K562 (cell line): ENCODE measurements around the gene NAA40. TPM values are rescaled to one million over a fixed set of nuclear protein-coding genes. Genes with fewer than 3 reads are reported as not detected.

ENCODE experiments used
- ATAC-seq: fragments of 200-7000 bp; cut with Tn5 transposase; 3 replicates; pipeline ENCODE4 v1.9.1; 2020; ENCODE audit warnings: moderate library complexity
- BruUV-seq: library from RNA; stranded (reverse); fragments of 400-500 nt; replicated peaks from 2 replicates; lab custom pipeline; 2021; lab: Mats Ljungman, UMichigan
- CTCF ChIA-PET: fragments of 300-600 bp; formaldehyde crosslinking; extraction: SDS; loops from one replicate; lab custom pipeline; 2021; ENCODE audit warnings: low intra/inter-chr PET ratio; lab: Yijun Ruan, JAX
- POLR2A ChIA-PET: fragments of 300-600, 350-650 bp; sonication (Branson Sonifier 250); formaldehyde crosslinking; extraction: SDS; loops from one replicate; lab custom pipeline; 2021; ENCODE audit warnings: antibody characterized with exemption, inconsistent platforms; lab: Yijun Ruan, JAX
- DNase-seq, 4 experiments: peaks; one replicate each; pipeline versions ENCODE4 v3.0.0 to v3.0.0-alpha.2; 2011 to 2018; ENCODE audit warnings: low spot score in 3 of 4, mixed read lengths in 3 of 4; ENCODE audit errors: extremely low read depth in 1 of 4
- FAIRE-seq: peaks from 2 replicates; lab custom pipeline; 2011; peaks lifted over from hg19 to GRCh38; lab: Jason Lieb, UNC
- H2AFZ ChIP-seq: 2 replicates; pipeline ENCODE4 v1.6.0; 2011; ENCODE audit warnings: low read depth, low read length, control low read depth, inconsistent platforms
- H3K27ac ChIP-seq: fragments of 200-600 bp; 3 replicates; pipeline ENCODE4 v1.8.0; 2011; ENCODE audit warnings: low read depth, mild to moderate bottlenecking, control low read depth, inconsistent platforms, low read length, moderate library complexity, mixed read lengths; ENCODE audit errors: extremely low read depth
- H3K27me3 ChIP-seq, 2 experiments: fragments of 300-600 bp in 1 of 2; 2 replicates in 1 of 2; 3 replicates in 1 of 2; pipeline versions ENCODE4 v1.6.0 to v1.8.0; 2011; ENCODE audit warnings: inconsistent platforms in 2 of 2, low read length in 2 of 2, mild to moderate bottlenecking in 1 of 2, mixed read lengths in 1 of 2, moderate library complexity in 1 of 2; ENCODE audit not compliant: control insufficient read depth in 2 of 2, insufficient read depth in 2 of 2
- H3K36me3 ChIP-seq: fragments of 300-600 bp; 3 replicates; pipeline ENCODE4 v1.8.0; 2011; ENCODE audit warnings: mild to moderate bottlenecking, low read length, inconsistent platforms; ENCODE audit not compliant: control insufficient read depth, insufficient read depth
- H3K4me1 ChIP-seq, 2 experiments: fragments of 200-600 bp in 1 of 2; replicated peaks in 1 of 2; 2 replicates in 1 of 2; 3 replicates in 1 of 2; pipeline versions ENCODE4 v1.5.1 to v1.8.0; 2011; ENCODE audit warnings: inconsistent platforms in 2 of 2, low read length in 2 of 2, mild to moderate bottlenecking in 1 of 2, mixed read lengths in 1 of 2, moderate library complexity in 1 of 2; ENCODE audit not compliant: control insufficient read depth in 2 of 2, insufficient read depth in 2 of 2
- H3K4me2 ChIP-seq: 2 replicates; pipeline ENCODE4 v1.6.1; 2011; ENCODE audit warnings: low read length, control low read depth, inconsistent platforms, mixed read lengths; ENCODE audit not compliant: insufficient read depth
- H3K4me3 ChIP-seq: fragments of 200-600 bp; sonication (generic), shearing (Covaris generic); 2 replicates; pipeline ENCODE4 v1.5.1; 2016; ENCODE audit warnings: control low read depth, inconsistent platforms
- H3K79me2 ChIP-seq: fragments of 200-600 bp; 3 replicates; pipeline ENCODE4 v1.8.0; 2011; ENCODE audit warnings: low read length, inconsistent platforms; ENCODE audit not compliant: control insufficient read depth, insufficient read depth
- H3K9ac ChIP-seq, 2 experiments: 2 replicates each; pipeline versions ENCODE4 v1.6.0 to v1.6.1; 2011; ENCODE audit warnings: low read depth in 2 of 2, low read length in 2 of 2, control low read depth in 1 of 2, inconsistent platforms in 1 of 2, mild to moderate bottlenecking in 1 of 2, mixed read lengths in 1 of 2; ENCODE audit not compliant: insufficient read depth in 1 of 2
- H3K9me1 ChIP-seq: one replicate; pipeline ENCODE4 v1.6.0; 2011; ENCODE audit warnings: inconsistent platforms, mild to moderate bottlenecking, low read length, moderate library complexity; ENCODE audit not compliant: control insufficient read depth, insufficient read depth
- H3K9me3 ChIP-seq: replicated peaks from 2 replicates; pipeline ENCODE4 v1.5.1; 2011; ENCODE audit warnings: low read depth, low read length, inconsistent platforms; ENCODE audit not compliant: control insufficient read depth, insufficient read depth
- H4K20me1 ChIP-seq: replicated peaks from 2 replicates; pipeline ENCODE4 v1.6.1; 2011; ENCODE audit warnings: low read length, inconsistent platforms, mixed read lengths; ENCODE audit not compliant: control insufficient read depth, insufficient read depth
- IRF9 ChIP-seq: fragments of 450-650 bp; IDR thresholded peaks from 2 replicates; pipeline ENCODE4 v1.6.1; 2016; ENCODE audit warnings: missing biosample characterization, missing genetic modification characterization
- NCOA6 ChIP-seq: fragments of 450-650 bp; IDR thresholded peaks from 2 replicates; pipeline ENCODE4 v1.6.1; 2017; ENCODE audit warnings: mild to moderate bottlenecking
- RFX5 ChIP-seq: IDR thresholded peaks from 2 replicates; pipeline ENCODE4 v1.6.1; 2011; ENCODE audit warnings: low read depth, mild to moderate bottlenecking, improper control_type of control experiment, low read length
- ZKSCAN8 ChIP-seq: fragments of 200-800 bp; sonication (Bioruptor generic); IDR thresholded peaks from 2 replicates; pipeline ENCODE4 v1.6.1; 2016; ENCODE audit warnings: missing genetic modification characterization, missing compliant biosample characterization
- ZNF551 ChIP-seq: fragments of 250-450 bp; sonication (Bioruptor Pico); IDR thresholded peaks from 2 replicates; pipeline ENCODE4 v1.5.0; 2021; ENCODE audit warnings: mild to moderate bottlenecking, moderate library complexity
- WGBS: fragments of 100-300 bp; shearing (Covaris generic); methylation state at CpG from one replicate; pipeline ENCODE4 v1.1.6; 2016; ENCODE audit warnings: low coverage, mixed read lengths; ENCODE audit not compliant: insufficient coverage; ENCODE audit errors: missing lambda C conversion rate; 5-methylcytosine and 5-hydroxymethylcytosine counted together
- in situ Hi-C: fragments of 300-500 bp; cut with MboI; formaldehyde crosslinking; loops from 4 replicates; pipeline ENCODE4 v1.15.0; 2018; ENCODE audit warnings: inconsistent platforms, mixed read lengths
- intact Hi-C: fragments of 100-400 bp; cut with micrococcal nuclease; formaldehyde crosslinking; loops from 2 replicates; pipeline ENCODE4 v1.14.2; 2022
- polyA plus RNA-seq, 8 experiments: library from polyadenylated mRNA; depleted of rRNA in 4 of 8; stranded (reverse) in 5 of 8; unstranded in 3 of 8; fragments of >200 nt; fragmentation: Nextera tagmentation in 2 of 8; fragmentation: Illumina TruSeq in 1 of 8; extraction: Ambion mirVana in 2 of 8; extraction: Trizol in 1 of 8; gene quantifications; 2 replicates each; pipeline versions ENCODE4 v1.2.1 to v1.2.3, GENCODE V29; 2011 to 2014; ENCODE audit warnings: inconsistent platforms in 1 of 8, missing spikeins in 1 of 8
- total RNA-seq, 7 experiments: library from RNA; depleted of rRNA in 6 of 7; stranded (reverse); fragments of >200 nt in 6 of 7; fragmentation: Illumina TruSeq in 2 of 7; extraction: Trizol in 2 of 7; gene quantifications; 2 replicates each; pipeline versions ENCODE4 v1.2.1 to v1.2.3, GENCODE V29; 2011 to 2021; ENCODE audit warnings: low replicate concordance in 1 of 7
- TF ChIP-seq, protein P1 (sequence below): fragments of 250-450 bp; sonication (Bioruptor Pico); IDR thresholded peaks from 2 replicates; pipeline ENCODE4 v1.5.0; 2021
- TF ChIP-seq, protein P2 (sequence below): fragments of 450-650 bp; IDR thresholded peaks from 2 replicates; pipeline ENCODE4 v1.6.1; 2016; ENCODE audit warnings: low read depth

Gene NAA40
- total and polyA plus RNA-seq, 9 of the 15 experiments (the other 6 are each of a cell fraction or from before 2014, with no cell fraction given) = 6.2 to 39.0 (median 23.1) TPM

DNA sequence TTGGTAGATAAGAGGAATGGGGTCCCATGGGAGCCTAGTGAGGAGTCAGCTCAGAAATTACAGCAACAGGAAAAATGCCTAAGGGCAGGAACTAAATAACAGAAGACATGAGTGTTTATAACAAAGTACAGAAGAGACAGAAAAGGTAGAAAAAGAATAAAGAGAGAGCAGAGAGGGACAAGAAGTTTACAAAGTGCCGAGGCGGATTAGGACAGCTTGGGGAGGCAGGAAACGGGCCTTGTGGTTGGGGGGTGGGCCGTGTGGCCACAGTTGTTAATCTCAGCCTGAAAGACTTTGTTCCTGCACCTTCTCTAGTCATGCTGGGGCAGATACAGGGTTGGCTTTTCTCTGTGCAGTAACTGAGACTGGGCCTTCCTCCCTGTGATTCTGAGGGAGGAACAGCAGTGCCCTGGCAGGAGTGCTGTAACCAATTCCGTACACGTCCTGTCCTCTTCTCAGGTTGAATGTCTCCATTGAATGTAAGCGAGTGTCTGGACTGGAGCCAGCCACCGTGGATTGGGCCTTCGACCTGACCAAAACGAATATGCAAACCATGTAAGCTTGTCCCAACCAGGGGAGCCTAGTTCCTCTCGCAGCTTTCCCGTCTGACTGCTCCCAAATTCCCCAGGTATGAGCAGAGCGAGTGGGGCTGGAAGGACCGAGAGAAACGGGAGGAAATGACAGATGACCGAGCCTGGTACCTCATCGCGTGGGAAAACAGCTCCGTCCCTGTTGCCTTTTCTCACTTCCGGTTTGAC lies 13.2 kb downstream of the NAA40 start:
- ChIA-PET CTCF (no interaction called here), POLR2A (interaction anchor here (0.5 to 1.9 kb wide), 5 partner anchors 10 to 124 kb away, joined by 3 to 9 read pairs (median 4); partner anchors contain the start of gene COX8A)
- H3K27ac ChIP-seq = no peak overlapping the region; the same call in 2 of the 3 replicates
- peak overlapping the region in 1 of 2 experiments; percentile 14; a peak in 1 of 4 replicates for H3K9ac ChIP-seq
- in situ Hi-C loops = no loop called here
- no peaks in the 10 kb centered on the region for H3K9me1 ChIP-seq
- H3K9me3 ChIP-seq = no peaks in the 10 kb centered on the region
- no peaks in the 10 kb centered on the region for H3K79me2 ChIP-seq
- no peak overlapping the region for H3K4me2 ChIP-seq
- no peak overlapping the region for H2AFZ ChIP-seq
- no peak overlapping the region for H3K4me3 ChIP-seq
- 80% methylated on average over 20 of the region's 20 CpGs for WGBS
- BruUV-seq = no TSS peak
- peaks cover 86% of the 10 kb centered on the region for H3K36me3 ChIP-seq
- FAIRE-seq (no peak), ATAC-seq (no peak; the same call in 2 of the 3 replicates), DNase-seq (no peak)
- no peaks in the 10 kb centered on the region for H3K27me3 ChIP-seq
- TF ChIP-seq, protein P1, sequence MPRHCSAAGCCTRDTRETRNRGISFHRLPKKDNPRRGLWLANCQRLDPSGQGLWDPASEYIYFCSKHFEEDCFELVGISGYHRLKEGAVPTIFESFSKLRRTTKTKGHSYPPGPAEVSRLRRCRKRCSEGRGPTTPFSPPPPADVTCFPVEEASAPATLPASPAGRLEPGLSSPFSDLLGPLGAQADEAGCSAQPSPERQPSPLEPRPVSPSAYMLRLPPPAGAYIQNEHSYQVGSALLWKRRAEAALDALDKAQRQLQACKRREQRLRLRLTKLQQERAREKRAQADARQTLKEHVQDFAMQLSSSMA (CRISPR knock-in tag) = no peak
- no peak for TF ChIP-seq RFX5
- TF ChIP-seq IRF9 (tag) = no peak
- no peak for TF ChIP-seq NCOA6
- no peak for TF ChIP-seq ZNF551 (CRISPR knock-in tag)
- TF ChIP-seq, protein P2, sequence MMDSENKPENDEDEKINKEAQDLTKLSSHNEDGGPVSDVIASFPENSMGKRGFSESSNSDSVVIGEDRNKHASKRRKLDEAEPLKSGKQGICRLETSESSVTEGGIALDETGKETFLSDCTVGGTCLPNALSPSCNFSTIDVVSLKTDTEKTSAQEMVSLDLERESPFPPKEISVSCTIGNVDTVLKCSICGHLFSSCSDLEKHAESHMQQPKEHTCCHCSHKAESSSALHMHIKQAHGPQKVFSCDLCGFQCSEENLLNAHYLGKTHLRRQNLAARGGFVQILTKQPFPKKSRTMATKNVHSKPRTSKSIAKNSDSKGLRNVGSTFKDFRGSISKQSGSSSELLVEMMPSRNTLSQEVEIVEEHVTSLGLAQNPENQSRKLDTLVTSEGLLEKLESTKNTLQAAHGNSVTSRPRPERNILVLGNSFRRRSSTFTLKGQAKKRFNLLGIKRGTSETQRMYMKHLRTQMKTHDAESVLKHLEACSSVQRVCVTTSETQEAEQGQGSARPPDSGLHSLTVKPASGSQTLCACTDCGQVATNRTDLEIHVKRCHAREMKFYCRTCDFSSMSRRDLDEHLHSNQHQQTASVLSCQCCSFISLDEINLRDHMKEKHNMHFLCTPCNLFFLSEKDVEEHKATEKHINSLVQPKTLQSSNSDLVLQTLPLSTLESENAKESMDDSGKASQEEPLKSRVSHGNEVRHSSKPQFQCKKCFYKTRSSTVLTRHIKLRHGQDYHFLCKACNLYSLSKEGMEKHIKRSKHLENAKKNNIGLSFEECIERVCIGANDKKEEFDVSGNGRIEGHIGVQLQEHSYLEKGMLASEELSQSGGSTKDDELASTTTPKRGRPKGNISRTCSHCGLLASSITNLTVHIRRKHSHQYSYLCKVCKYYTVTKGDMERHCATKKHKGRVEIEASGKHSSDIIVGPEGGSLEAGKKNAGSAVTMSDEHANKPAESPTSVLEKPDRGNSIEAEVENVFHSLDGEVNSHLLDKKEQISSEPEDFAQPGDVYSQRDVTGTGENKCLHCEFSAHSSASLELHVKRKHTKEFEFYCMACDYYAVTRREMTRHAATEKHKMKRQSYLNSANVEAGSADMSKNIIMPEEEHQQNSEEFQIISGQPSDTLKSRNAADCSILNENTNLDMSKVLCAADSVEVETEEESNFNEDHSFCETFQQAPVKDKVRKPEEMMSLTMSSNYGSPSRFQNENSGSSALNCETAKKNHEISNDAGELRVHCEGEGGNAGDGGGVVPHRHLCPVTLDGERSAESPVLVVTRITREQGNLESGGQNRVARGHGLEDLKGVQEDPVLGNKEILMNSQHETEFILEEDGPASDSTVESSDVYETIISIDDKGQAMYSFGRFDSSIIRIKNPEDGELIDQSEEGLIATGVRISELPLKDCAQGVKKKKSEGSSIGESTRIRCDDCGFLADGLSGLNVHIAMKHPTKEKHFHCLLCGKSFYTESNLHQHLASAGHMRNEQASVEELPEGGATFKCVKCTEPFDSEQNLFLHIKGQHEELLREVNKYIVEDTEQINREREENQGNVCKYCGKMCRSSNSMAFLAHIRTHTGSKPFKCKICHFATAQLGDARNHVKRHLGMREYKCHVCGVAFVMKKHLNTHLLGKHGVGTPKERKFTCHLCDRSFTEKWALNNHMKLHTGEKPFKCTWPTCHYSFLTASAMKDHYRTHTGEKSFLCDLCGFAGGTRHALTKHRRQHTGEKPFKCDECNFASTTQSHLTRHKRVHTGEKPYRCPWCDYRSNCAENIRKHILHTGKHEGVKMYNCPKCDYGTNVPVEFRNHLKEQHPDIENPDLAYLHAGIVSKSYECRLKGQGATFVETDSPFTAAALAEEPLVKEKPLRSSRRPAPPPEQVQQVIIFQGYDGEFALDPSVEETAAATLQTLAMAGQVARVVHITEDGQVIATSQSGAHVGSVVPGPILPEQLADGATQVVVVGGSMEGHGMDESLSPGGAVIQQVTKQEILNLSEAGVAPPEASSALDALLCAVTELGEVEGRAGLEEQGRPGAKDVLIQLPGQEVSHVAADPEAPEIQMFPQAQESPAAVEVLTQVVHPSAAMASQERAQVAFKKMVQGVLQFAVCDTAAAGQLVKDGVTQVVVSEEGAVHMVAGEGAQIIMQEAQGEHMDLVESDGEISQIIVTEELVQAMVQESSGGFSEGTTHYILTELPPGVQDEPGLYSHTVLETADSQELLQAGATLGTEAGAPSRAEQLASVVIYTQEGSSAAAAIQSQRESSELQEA = no peak
- no peak for TF ChIP-seq ZKSCAN8 (CRISPR knock-in tag)
- H3K4me1 ChIP-seq = no peaks in the 10 kb centered on the region
- no peaks in the 10 kb centered on the region; the same call in 1 of the 2 replicates for H4K20me1 ChIP-seq
- intact Hi-C loops = no loop called here
